ENCODE measurements around the gene R3HCC1L.

DNA sequence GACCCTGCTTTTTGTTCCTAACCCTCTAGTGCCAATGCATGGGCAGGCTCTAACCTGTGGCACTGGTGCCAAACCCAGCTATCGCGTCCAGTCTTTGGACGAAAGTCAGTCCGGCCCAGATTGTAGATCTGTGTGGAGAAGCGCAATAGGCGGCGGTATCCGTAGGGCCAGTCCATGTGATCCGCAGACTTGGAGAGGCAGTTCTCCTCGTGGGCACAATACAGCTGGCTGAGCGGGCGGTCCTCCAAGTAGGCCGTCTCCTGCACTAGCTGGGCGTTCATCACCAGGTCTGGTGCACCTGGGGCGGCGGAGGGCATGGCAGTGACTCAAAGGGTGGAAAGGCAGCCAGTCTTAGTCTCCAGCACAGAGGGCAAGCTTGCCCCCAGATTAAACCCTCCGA is 119.0 kb downstream of the R3HCC1L start:
- TF ChIP-seq, protein P1, sequence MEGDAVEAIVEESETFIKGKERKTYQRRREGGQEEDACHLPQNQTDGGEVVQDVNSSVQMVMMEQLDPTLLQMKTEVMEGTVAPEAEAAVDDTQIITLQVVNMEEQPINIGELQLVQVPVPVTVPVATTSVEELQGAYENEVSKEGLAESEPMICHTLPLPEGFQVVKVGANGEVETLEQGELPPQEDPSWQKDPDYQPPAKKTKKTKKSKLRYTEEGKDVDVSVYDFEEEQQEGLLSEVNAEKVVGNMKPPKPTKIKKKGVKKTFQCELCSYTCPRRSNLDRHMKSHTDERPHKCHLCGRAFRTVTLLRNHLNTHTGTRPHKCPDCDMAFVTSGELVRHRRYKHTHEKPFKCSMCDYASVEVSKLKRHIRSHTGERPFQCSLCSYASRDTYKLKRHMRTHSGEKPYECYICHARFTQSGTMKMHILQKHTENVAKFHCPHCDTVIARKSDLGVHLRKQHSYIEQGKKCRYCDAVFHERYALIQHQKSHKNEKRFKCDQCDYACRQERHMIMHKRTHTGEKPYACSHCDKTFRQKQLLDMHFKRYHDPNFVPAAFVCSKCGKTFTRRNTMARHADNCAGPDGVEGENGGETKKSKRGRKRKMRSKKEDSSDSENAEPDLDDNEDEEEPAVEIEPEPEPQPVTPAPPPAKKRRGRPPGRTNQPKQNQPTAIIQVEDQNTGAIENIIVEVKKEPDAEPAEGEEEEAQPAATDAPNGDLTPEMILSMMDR (conservative IDR thresholded peaks at IDR 0.05; ENCODE audit: low read length) = no peak
- TF ChIP-seq EZH2phosphoT487 (IDR thresholded peaks at IDR 0.05; ENCODE audit: borderline replicate concordance) = no peak
